GM23338 (cell line): Measurements from ENCODE around the gene TMEM140. TPM values are rescaled to one million over a fixed set of nuclear protein-coding genes. Genes with fewer than 3 reads are reported as not detected.
"Not testable (repeated sequence)": the region's sequence is repeated elsewhere in the genome, so short reads cannot be mapped to it uniquely, and the experiment has no call there.

ENCODE experiments used
- ATAC-seq: fragments of 200-7000 bp; cut with Tn5 transposase; 3 replicates; pipeline ENCODE4 v1.9.1; 2020
- DNase-seq: peaks from one replicate; pipeline ENCODE4 v3.0.0-alpha.2; 2015; ENCODE audit warnings: low spot score
- H2AFZ ChIP-seq: fragments of 200-600 bp; sonication (generic); 2 replicates; pipeline ENCODE4 v1.8.0; 2016; ENCODE audit warnings: antibody characterized with exemption, mild to moderate bottlenecking, moderate library complexity
- H3F3A ChIP-seq: fragments of 200-600 bp; sonication (generic); replicated peaks from 2 replicates; pipeline ENCODE4 v1.8.0; 2017; ENCODE audit warnings: antibody characterized with exemption, mixed run types, low read depth
- H3K27ac ChIP-seq: fragments of 200-600 bp; sonication (generic); 2 replicates; pipeline ENCODE4 v1.6.1; 2016; ENCODE audit warnings: low read depth
- H3K27me3 ChIP-seq: fragments of 200-600 bp; sonication (generic); 2 replicates; pipeline ENCODE4 v1.8.0; 2016; ENCODE audit warnings: mild to moderate bottlenecking, mixed run types, moderate library complexity; ENCODE audit not compliant: insufficient read depth
- H3K36me3 ChIP-seq: fragments of 200-600 bp; sonication (generic); 2 replicates; pipeline ENCODE4 v1.8.0; 2016; ENCODE audit warnings: mild to moderate bottlenecking; ENCODE audit not compliant: insufficient read depth
- H3K4me1 ChIP-seq: fragments of 200-600 bp; sonication (generic); 2 replicates; pipeline ENCODE4 v1.8.0; 2016; ENCODE audit warnings: mild to moderate bottlenecking, moderate library complexity; ENCODE audit not compliant: insufficient read depth
- H3K4me2 ChIP-seq: fragments of 200-600 bp; sonication (generic); 2 replicates; pipeline ENCODE4 v1.7.1; 2017; ENCODE audit warnings: mixed run types
- H3K4me3 ChIP-seq: fragments of 200-600 bp; sonication (generic); 2 replicates; pipeline ENCODE4 v1.6.1; 2016; ENCODE audit warnings: mixed run types
- H3K79me2 ChIP-seq: fragments of 200-600 bp; sonication (generic); replicated peaks from 2 replicates; pipeline ENCODE4 v1.8.0; 2017; ENCODE audit warnings: mild to moderate bottlenecking; ENCODE audit not compliant: insufficient read depth
- H3K9me2 ChIP-seq: fragments of 200-600 bp; sonication (generic); 2 replicates; pipeline ENCODE4 v1.8.0; 2017; ENCODE audit not compliant: insufficient read depth
- H4K20me1 ChIP-seq: fragments of 200-600 bp; sonication (generic); replicated peaks from 2 replicates; pipeline ENCODE4 v1.8.0; 2017; ENCODE audit warnings: mild to moderate bottlenecking; ENCODE audit not compliant: insufficient read depth
- H3K27ac Mint-ChIP-seq: 2 replicates; pipeline ENCODE4 v1.8.0; 2020; ENCODE audit warnings: inconsistent platforms, mild to moderate bottlenecking, moderate library complexity, mixed read lengths
- H3K27me3 Mint-ChIP-seq: 3 replicates; pipeline ENCODE4 v1.8.0; 2022; ENCODE audit warnings: low read depth, mild to moderate bottlenecking, moderate library complexity, mixed read lengths, inconsistent platforms; ENCODE audit not compliant: insufficient read depth, poor library complexity
- H3K36me3 Mint-ChIP-seq: 3 replicates; pipeline ENCODE4 v1.8.0; 2021; ENCODE audit warnings: low read depth, mild to moderate bottlenecking, inconsistent platforms, moderate library complexity, mixed read lengths
- H3K4me1 Mint-ChIP-seq: 3 replicates; pipeline ENCODE4 v1.8.0; 2020; ENCODE audit warnings: mild to moderate bottlenecking, inconsistent platforms, mixed read lengths
- H3K4me3 Mint-ChIP-seq: 3 replicates; pipeline ENCODE4 v1.8.0; 2021; ENCODE audit warnings: moderate library complexity, mild to moderate bottlenecking, inconsistent platforms, mixed read lengths
- H3K9me3 Mint-ChIP-seq: 3 replicates; pipeline ENCODE4 v1.8.0; 2020; ENCODE audit warnings: moderate library complexity, mild to moderate bottlenecking, inconsistent platforms, mixed read lengths
- CREB1 ChIP-seq: fragments of 250-450 bp; sonication (Bioruptor Pico); IDR thresholded peaks from 2 replicates; pipeline ENCODE4 v1.5.0; 2020; ENCODE audit warnings: low read depth, mild to moderate bottlenecking, moderate library complexity
- ETS1 ChIP-seq: IDR thresholded peaks from 2 replicates; pipeline ENCODE4 v1.6.1; 2016; ENCODE audit warnings: antibody characterized with exemption
- EZH2 ChIP-seq: fragments of 200-600 bp; sonication (generic); IDR thresholded peaks from one replicate; pipeline ENCODE4 v1.8.0; 2017; ENCODE audit warnings: antibody characterized with exemption, mild to moderate bottlenecking, low read depth; ENCODE audit not compliant: unreplicated experiment
- JUNB ChIP-seq: IDR thresholded peaks from one replicate; pipeline ENCODE4 v1.6.1; 2016; ENCODE audit warnings: antibody characterized with exemption; ENCODE audit not compliant: unreplicated experiment
- POLR2AphosphoS5 ChIP-seq: IDR thresholded peaks from 2 replicates; pipeline ENCODE4 v1.6.1; 2016; ENCODE audit warnings: antibody characterized with exemption, low read depth
- ZNF114 ChIP-seq: fragments of 250-450 bp; sonication (Bioruptor Pico); IDR thresholded peaks from 2 replicates; pipeline ENCODE4 v1.5.0; 2020; ENCODE audit warnings: mild to moderate bottlenecking, moderate library complexity
- ZNF331 ChIP-seq: fragments of 250-450 bp; sonication (Bioruptor Pico); IDR thresholded peaks from 2 replicates; pipeline ENCODE4 v1.5.0; 2020; ENCODE audit warnings: low read depth, mild to moderate bottlenecking, moderate library complexity
- ZNF462 ChIP-seq: fragments of 250-450 bp; sonication (Bioruptor Pico); IDR thresholded peaks from 2 replicates; pipeline ENCODE4 v1.5.0; 2020; ENCODE audit warnings: mild to moderate bottlenecking, moderate library complexity
- polyA plus RNA-seq: library from polyadenylated mRNA; unstranded; fragments of >200 nt; fragmentation: Nextera tagmentation; extraction: Ambion mirVana; gene quantifications from 2 replicates; pipeline ENCODE4 v1.2.1, GENCODE V29; 2016
- total RNA-seq: library from RNA; depleted of rRNA; stranded (reverse); fragments of >200 nt; shearing (Covaris generic); gene quantifications from 2 replicates; pipeline ENCODE4 v1.2.3, GENCODE V29; 2014
- TF ChIP-seq, protein P1 (sequence below), 2 experiments: fragments of 200-600 bp in 1 of 2; sonication (generic) in 1 of 2; conservative IDR thresholded peaks; 2 replicates each; pipeline versions ENCODE4 v1.5.1 to v1.6.1; 2016 to 2017; ENCODE audit warnings: antibody characterized with exemption in 2 of 2, low read depth in 2 of 2, mild to moderate bottlenecking in 2 of 2, moderate library complexity in 1 of 2

Gene TMEM140
- total and polyA plus RNA-seq, 2 experiments from 2014 or later, result 2.7 TPM; not detected in 1

GRCh38 chr7:135170274-135170997 is 22.6 kb downstream of the TMEM140 start, which contains the start of gene CYREN:
Gene CYREN, minus strand, starts transcription at chr7:135170707. Its CDS starts 1,785 bp downstream, at chr7:135168922.
- peak; percentile 88 for ATAC-seq
- Histone ChIP-seq H3K4me3 (peak within 1 kb of the TSS; percentile 80), H3K27me3 (no peaks in the 10 kb centered on the region), H3F3A (peaks cover 7% of the 10 kb centered on the region), H3K4me2 (peak within 1 kb of the TSS; percentile 94), H4K20me1 (peaks cover 2% of the 10 kb centered on the region; the same call in 1 of the 2 replicates), H3K27ac (peak within 1 kb of the TSS; percentile 97), H3K4me1 (peaks cover 20% of the 10 kb centered on the region), H3K36me3 (peaks cover 5% of the 10 kb centered on the region; the same call in 1 of the 2 replicates), H2AFZ (peak within 1 kb of the TSS; percentile 69), H3K79me2 (peaks cover 16% of the 10 kb centered on the region), H3K9me2 (no peaks in the 10 kb centered on the region)
- Mint-ChIP-seq H3K4me1 (peaks cover 34% of the 10 kb centered on the region), H3K4me3 (peak within 1 kb of the TSS; percentile 92), H3K36me3 (peaks cover 45% of the 10 kb centered on the region), H3K9me3 (no peaks in the 10 kb centered on the region; the same call in none of the 3 replicates), H3K27ac (peak within 1 kb of the TSS; percentile 96), H3K27me3 (peaks cover 24% of the 10 kb centered on the region)
- no peak for TF ChIP-seq EZH2
- TF ChIP-seq JUNB, result no peak
- TF ChIP-seq ZNF462 (CRISPR knock-in tag), result 0 out of 2 replicates have a peak, but pooled peaks have one; percentile 21
- TF ChIP-seq ZNF331 (CRISPR knock-in tag), result 0 out of 2 replicates have a peak, but pooled peaks have one; percentile 13
- TF ChIP-seq CREB1 (CRISPR knock-in tag), result 0 out of 2 replicates have a peak, but pooled peaks have one; percentile 28
- TF ChIP-seq POLR2AphosphoS5, result peak; percentile 60
- peak; percentile 91 for TF ChIP-seq ZNF114 (CRISPR knock-in tag)
- peak; percentile 61; the same call in 1 of the 2 replicates for TF ChIP-seq ETS1
- TF ChIP-seq, protein P1, sequence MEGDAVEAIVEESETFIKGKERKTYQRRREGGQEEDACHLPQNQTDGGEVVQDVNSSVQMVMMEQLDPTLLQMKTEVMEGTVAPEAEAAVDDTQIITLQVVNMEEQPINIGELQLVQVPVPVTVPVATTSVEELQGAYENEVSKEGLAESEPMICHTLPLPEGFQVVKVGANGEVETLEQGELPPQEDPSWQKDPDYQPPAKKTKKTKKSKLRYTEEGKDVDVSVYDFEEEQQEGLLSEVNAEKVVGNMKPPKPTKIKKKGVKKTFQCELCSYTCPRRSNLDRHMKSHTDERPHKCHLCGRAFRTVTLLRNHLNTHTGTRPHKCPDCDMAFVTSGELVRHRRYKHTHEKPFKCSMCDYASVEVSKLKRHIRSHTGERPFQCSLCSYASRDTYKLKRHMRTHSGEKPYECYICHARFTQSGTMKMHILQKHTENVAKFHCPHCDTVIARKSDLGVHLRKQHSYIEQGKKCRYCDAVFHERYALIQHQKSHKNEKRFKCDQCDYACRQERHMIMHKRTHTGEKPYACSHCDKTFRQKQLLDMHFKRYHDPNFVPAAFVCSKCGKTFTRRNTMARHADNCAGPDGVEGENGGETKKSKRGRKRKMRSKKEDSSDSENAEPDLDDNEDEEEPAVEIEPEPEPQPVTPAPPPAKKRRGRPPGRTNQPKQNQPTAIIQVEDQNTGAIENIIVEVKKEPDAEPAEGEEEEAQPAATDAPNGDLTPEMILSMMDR (conservative IDR thresholded peaks at IDR 0.05; ENCODE audit: low read depth in 2 of 2), result peak in 1 of 2 experiments; percentile 72; a peak in 3 of 4 replicates
- DNase-seq, result peak; percentile 94

DNA sequence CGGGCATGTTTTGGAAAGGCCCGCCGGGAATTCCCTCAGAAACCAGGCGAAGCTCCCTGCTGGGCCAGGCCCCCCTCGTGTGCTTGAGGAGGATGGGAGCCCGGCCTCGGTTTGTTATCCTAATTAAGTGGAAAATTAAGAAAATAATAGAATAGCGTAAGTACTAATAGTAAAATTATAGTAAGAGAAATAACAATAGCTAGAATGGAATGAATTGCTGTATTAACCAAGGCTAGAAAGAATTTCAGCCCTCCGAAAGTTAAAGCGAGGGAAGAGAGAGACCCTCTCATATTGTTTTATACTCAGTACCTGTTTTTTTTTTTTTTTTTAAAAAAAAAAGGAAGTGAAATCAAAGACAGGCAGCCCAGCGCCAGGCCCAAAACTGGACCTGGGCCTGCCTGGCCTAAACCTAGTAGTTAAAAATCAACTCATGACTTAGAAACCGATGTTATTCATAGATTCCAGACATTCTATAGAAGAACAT is 23.2 kb downstream of the TMEM140 start:
- H3K4me3 Mint-ChIP-seq, result peak overlapping the region; percentile 92
- H3K27me3 Mint-ChIP-seq, result peaks cover 23% of the 10 kb centered on the region
- Histone ChIP-seq H3K27ac (peak overlapping the region; percentile 97), H3K79me2 (peaks cover 16% of the 10 kb centered on the region), H3K4me3 (peak overlapping the region; percentile 80), H3K4me2 (peak overlapping the region; percentile 94), H3K4me1 (peaks cover 20% of the 10 kb centered on the region)
- not testable (repeated sequence) for H3F3A ChIP-seq, H3K9me3 Mint-ChIP-seq, H3K36me3 ChIP-seq, H2AFZ ChIP-seq, H4K20me1 ChIP-seq, DNase-seq, ATAC-seq, H3K27me3 ChIP-seq, H3K9me2 ChIP-seq
- peaks cover 39% of the 10 kb centered on the region for H3K36me3 Mint-ChIP-seq
- H3K4me1 Mint-ChIP-seq, result peaks cover 34% of the 10 kb centered on the region
- H3K27ac Mint-ChIP-seq, result peak overlapping the region; percentile 96
